SK-N-DZ (cell line): ENCODE results near the gene IRF2BP2.

Experiments used
- DNase-seq: peaks from one replicate; pipeline ENCODE4 v3.0.0-alpha.2; 2015; ENCODE audit warnings: low spot score

Gene IRF2BP2

GRCh38 chr1:234613128-234613875 is 3.3 kb upstream of the IRF2BP2 start:
- DNase-seq, result no peak

- DNase-seq, result peak; percentile 72
Observed at GRCh38 chr1:234612352-234613127, 2.6 kb upstream of the IRF2BP2 start.

GRCh38 chr1:234611847-234612351 is 1.9 kb upstream of the IRF2BP2 start:
- peak; percentile 71 for DNase-seq

GRCh38 chr1:234611225-234611846 is 1.4 kb upstream of the IRF2BP2 start:
- DNase-seq, result peak; percentile 91

- peak; percentile 89 for DNase-seq
Observed at GRCh38 chr1:234610666-234611224, 767 bp upstream of the IRF2BP2 start.

GRCh38 chr1:234609691-234610042 is 311 bp downstream of the IRF2BP2 start:
- DNase-seq, result no peak

GRCh38 chr1:234608911-234609690 is 877 bp downstream of the IRF2BP2 start:
- DNase-seq, result no peak

GRCh38 chr1:234608025-234608910 is 1.7 kb downstream of the IRF2BP2 start:
- DNase-seq, result peak; percentile 54

- peak; percentile 76 for DNase-seq
Observed at GRCh38 chr1:234607109-234608024, 2.6 kb downstream of the IRF2BP2 start.

- no peak for DNase-seq
Observed at GRCh38 chr1:234606784-234607108, 3.2 kb downstream of the IRF2BP2 start.

GRCh38 chr1:234605983-234606783 is 3.8 kb downstream of the IRF2BP2 start:
- DNase-seq, result peak; percentile 28

- no peak for DNase-seq
Observed at GRCh38 chr1:234605399-234605982, 4.5 kb downstream of the IRF2BP2 start.

- DNase-seq, result no peak
Observed at GRCh38 chr1:234604495-234605398, 5.2 kb downstream of the IRF2BP2 start.

- DNase-seq, result no peak
Observed at GRCh38 chr1:234603221-234604204, 6.5 kb downstream of the IRF2BP2 start.

GRCh38 chr1:234602334-234603220 is 7.4 kb downstream of the IRF2BP2 start:
- peak; percentile 75 for DNase-seq
